Stomach (tissue), 9 donors: ENCODE data around the gene CHCHD6. TPM values are rescaled to one million over a fixed set of nuclear protein-coding genes. Genes with fewer than 3 reads are reported as not detected.

Experiments used
- DNase-seq, 2 donors: peaks; one replicate each; pipeline versions ENCODE4 v3.0.0 to v3.0.0-alpha.2; 2013 to 2019
- H3K27ac ChIP-seq, 5 donors: fragments of 200-600 bp in 4 of 5; sonication (generic) in 4 of 5; one replicate each; pipeline ENCODE4 v1.5.1; 2013 to 2019; ENCODE audit warnings: mild to moderate bottlenecking in 1 of 5, moderate library complexity in 1 of 5
- H3K27me3 ChIP-seq, 3 donors: fragments of 200-600 bp; sonication (generic); one replicate each; pipeline ENCODE4 v1.5.1; 2017 to 2019; ENCODE audit warnings: mixed run types in 1 of 3
- H3K36me3 ChIP-seq, 4 donors: fragments of 200-600 bp; sonication (generic); 1 replicate in 3 of 4; 2 replicates in 1 of 4; pipeline ENCODE4 v1.5.1; 2016 to 2019
- H3K4me1 ChIP-seq, 4 donors: fragments of 200-600 bp; sonication (generic); one replicate each; pipeline ENCODE4 v1.5.1; 2016 to 2019
- H3K4me3 ChIP-seq, 4 donors: fragments of 200-600 bp; sonication (generic) in 3 of 4; one replicate each; pipeline ENCODE4 v1.5.1; 2016 to 2019; ENCODE audit warnings: mild to moderate bottlenecking in 1 of 4
- H3K9me3 ChIP-seq, 4 donors: fragments of 200-600 bp; sonication (generic); one replicate each; pipeline ENCODE4 v1.5.1; 2016 to 2019
- EP300 ChIP-seq: sonication (generic); formaldehyde crosslinking; IDR thresholded peaks from one replicate; pipeline ENCODE4 v1.6.1; 2017; ENCODE audit warnings: antibody characterized with exemption
- POLR2A ChIP-seq, 4 donors: fragments of 450-650 bp; IDR thresholded peaks; one replicate each; pipeline ENCODE4 v1.6.1; 2016; ENCODE audit warnings: antibody characterized with exemption in 4 of 4, control low read depth in 2 of 4, mild to moderate bottlenecking in 1 of 4, moderate library complexity in 1 of 4
- POLR2AphosphoS5 ChIP-seq, 3 donors: sonication (generic); formaldehyde crosslinking; IDR thresholded peaks; one replicate each; pipeline ENCODE4 v1.6.1; 2016; ENCODE audit warnings: antibody characterized with exemption in 3 of 3
- WGBS, 5 donors: extraction: QIAGEN DNeasy Blood & Tissue Kit in 3 of 5; methylation state at CpG; one replicate each; pipeline versions ENCODE4 v1.1.5 to v1.1.7; 2013 to 2018; 5-methylcytosine and 5-hydroxymethylcytosine counted together
- intact Hi-C: fragments of 100-400 bp; cut with DNase I; formaldehyde crosslinking; loops from one replicate; pipeline ENCODE4 v1.15.1; 2023; ENCODE audit warnings: low total_unique reads
- polyA plus RNA-seq, 3 donors: library from polyadenylated mRNA; stranded (reverse); fragments of 200-250 nt; gene quantifications; one replicate each; pipeline ENCODE4 v1.2.3, GENCODE V29; 2013
- total RNA-seq, 5 donors: library from RNA; depleted of rRNA; stranded (reverse); fragments of >200 nt; gene quantifications; one replicate each; pipeline versions ENCODE4 v1.1.0 to v1.2.3, GENCODE V29; 2014 to 2016
- TF ChIP-seq, protein P1 (sequence below), 7 experiments: fragments of 450-650 bp in 4 of 7; fragments of 200-600 bp in 3 of 7; sonication (generic) in 3 of 7; IDR thresholded peaks; one replicate each; pipeline ENCODE4 v1.5.1; 2016 to 2019; ENCODE audit warnings: antibody characterized with exemption in 7 of 7, control low read depth in 2 of 7, mild to moderate bottlenecking in 1 of 7
- donor health status: healthy with polysubstance abuse.
- donor health status: Bipolar disorder and iron deficiency.
- donor health status: healthy.

CHCHD6 gene
- total and polyA plus RNA-seq, 8 donors: 4.0 to 40.8 (median 11.9) TPM; not detected in 1

DNA sequence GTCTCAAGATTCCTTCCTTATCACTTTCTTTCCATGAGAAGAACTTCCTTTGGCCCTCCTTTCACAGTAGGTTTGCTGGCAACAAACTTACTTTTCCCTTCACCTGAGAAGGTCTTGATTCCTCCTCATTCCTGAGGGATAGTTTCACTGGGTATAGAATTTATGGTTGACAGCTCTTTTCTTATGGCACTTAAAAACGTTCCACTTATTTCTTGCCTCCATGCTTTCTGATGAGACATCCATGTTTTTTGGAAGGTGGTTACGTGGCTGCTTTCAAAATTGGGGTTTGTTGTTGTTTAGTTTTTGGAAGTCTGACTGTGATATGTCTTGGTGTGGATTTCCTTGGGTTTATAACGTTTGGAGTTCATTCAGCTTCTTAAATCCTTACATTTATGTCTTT, 270.7 kb downstream of the CHCHD6 start:
- 54 to 79% (median 74%) methylated on average over 3 of the region's 3 CpGs for whole genome bisulfite sequencing, 5 donors
- Histone ChIP-seq H3K9me3 (peaks cover 9 to 18% (median 13%) of the 10 kb centered on the region in 4 donors), H3K4me1 (no peaks in the 10 kb centered on the region), H3K27ac (no peak overlapping the region), H3K36me3 (no peaks in the 10 kb centered on the region), H3K4me3 (no peak overlapping the region), H3K27me3 (peaks cover 0 to 36% (median 0%) of the 10 kb centered on the region in 3 donors)
- DNase-seq: no peak
- intact Hi-C loops: no loop called here
- no peak for TF ChIP-seq POLR2A (IDR thresholded peaks at IDR 0.05)
- no peak for TF ChIP-seq EP300
- no peak for TF ChIP-seq POLR2AphosphoS5 (IDR thresholded peaks at IDR 0.05)
- TF ChIP-seq, protein P1, sequence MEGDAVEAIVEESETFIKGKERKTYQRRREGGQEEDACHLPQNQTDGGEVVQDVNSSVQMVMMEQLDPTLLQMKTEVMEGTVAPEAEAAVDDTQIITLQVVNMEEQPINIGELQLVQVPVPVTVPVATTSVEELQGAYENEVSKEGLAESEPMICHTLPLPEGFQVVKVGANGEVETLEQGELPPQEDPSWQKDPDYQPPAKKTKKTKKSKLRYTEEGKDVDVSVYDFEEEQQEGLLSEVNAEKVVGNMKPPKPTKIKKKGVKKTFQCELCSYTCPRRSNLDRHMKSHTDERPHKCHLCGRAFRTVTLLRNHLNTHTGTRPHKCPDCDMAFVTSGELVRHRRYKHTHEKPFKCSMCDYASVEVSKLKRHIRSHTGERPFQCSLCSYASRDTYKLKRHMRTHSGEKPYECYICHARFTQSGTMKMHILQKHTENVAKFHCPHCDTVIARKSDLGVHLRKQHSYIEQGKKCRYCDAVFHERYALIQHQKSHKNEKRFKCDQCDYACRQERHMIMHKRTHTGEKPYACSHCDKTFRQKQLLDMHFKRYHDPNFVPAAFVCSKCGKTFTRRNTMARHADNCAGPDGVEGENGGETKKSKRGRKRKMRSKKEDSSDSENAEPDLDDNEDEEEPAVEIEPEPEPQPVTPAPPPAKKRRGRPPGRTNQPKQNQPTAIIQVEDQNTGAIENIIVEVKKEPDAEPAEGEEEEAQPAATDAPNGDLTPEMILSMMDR (IDR thresholded peaks at IDR 0.05): no peak

DNA sequence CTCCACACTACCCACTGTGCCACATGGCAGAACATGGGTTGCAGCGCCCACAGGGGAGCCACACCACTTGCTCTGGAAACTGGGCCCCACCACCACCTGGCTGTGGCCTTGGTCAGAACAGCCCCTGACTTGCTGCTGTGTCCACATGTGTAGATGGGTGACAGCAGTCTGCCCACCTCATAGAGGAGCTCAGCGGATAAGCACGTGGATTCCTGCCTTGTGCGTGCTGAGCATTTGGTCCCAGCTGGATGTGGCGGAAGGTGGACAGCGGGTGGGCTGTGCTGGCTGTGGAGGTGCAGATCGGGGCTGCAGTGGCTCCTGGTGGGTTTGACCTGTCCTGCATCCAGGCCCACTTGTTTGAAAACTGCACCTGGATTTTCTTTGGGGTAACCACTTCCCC, 272.9 kb downstream of the CHCHD6 start:
- no peaks in the 10 kb centered on the region for H3K36me3 ChIP-seq
- no peak for DNase-seq
- peaks cover 9 to 18% (median 13%) of the 10 kb centered on the region in 4 donors for H3K9me3 ChIP-seq
- peaks cover 0 to 36% (median 0%) of the 10 kb centered on the region in 3 donors for H3K27me3 ChIP-seq
- TF ChIP-seq EP300: no peak
- TF ChIP-seq POLR2A (IDR thresholded peaks at IDR 0.05): no peak
- TF ChIP-seq, protein P1 (IDR thresholded peaks at IDR 0.05): no peak
- no peak for TF ChIP-seq POLR2AphosphoS5 (IDR thresholded peaks at IDR 0.05)
- H3K4me1 ChIP-seq: peaks cover 0 to 3% (median 3%) of the 10 kb centered on the region in 4 donors
- intact Hi-C loops: no loop called here
- H3K27ac ChIP-seq: no peak overlapping the region
- 83 to 95% (median 92%) methylated on average over 3 to 7 of the region's 7 CpGs for WGBS, 5 donors
- H3K4me3 ChIP-seq: no peak overlapping the region

DNA sequence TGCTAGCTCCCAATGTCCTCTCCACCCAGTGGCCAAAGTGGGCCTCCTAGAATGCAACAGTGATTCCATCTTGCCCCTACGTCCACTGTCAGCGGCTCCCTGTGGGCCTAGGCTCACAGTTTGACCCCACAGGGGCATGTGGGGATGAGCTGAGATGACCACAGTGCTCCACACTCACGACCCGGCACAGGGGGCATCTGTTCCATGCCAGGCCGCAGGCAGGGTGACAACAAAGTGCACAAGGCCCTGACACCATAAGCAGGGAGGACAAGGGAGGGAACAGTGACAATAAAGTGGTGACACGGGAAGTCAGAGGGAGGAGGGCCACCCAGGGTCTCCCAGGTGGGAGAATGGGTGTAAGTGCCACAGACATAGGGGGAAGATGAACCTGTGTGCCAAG, 273.8 kb downstream of the CHCHD6 start:
- TF ChIP-seq, protein P1 (IDR thresholded peaks at IDR 0.05): no peak
- TF ChIP-seq POLR2AphosphoS5 (IDR thresholded peaks at IDR 0.05) (no peak), POLR2A (IDR thresholded peaks at IDR 0.05) (no peak)
- no peaks in the 10 kb centered on the region for H3K36me3 ChIP-seq
- H3K4me1 ChIP-seq: peaks cover 7 to 11% (median 11%) of the 10 kb centered on the region in 4 donors
- no peak overlapping the region for H3K27ac ChIP-seq
- no peak for DNase-seq
- peaks cover 9 to 18% (median 13%) of the 10 kb centered on the region in 4 donors for H3K9me3 ChIP-seq
- intact Hi-C loops: no loop called here
- peaks cover 0 to 27% (median 0%) of the 10 kb centered on the region in 3 donors for H3K27me3 ChIP-seq
- WGBS, 5 donors: 78 to 98% (median 84%) methylated on average over 4 to 6 of the region's 6 CpGs
- no peak overlapping the region for H3K4me3 ChIP-seq

DNA sequence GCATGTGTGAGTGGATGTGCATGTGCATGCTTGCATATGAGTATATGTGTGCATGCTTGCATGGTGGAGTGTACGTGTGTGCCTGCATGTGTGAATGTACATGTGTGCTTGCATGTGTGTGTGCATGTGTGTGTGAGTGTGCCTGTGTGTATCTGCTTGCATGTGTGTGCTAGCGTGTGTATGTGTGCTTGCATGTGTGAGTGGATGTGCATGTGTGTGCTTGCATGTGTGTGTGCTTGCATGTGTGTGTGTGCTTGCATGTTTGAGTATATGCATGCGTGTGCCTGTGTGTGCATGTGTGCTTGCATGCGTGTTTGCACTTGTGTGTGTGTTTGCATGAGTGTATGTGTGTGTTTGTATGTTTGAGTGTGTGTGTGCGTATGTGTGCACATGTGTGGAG, 274.3 kb downstream of the CHCHD6 start:
- Histone ChIP-seq H3K27ac (no peak overlapping the region), H3K9me3 (peaks cover 9 to 18% (median 13%) of the 10 kb centered on the region in 4 donors), H3K36me3 (no peaks in the 10 kb centered on the region), H3K4me1 (peaks cover 7 to 11% (median 11%) of the 10 kb centered on the region in 4 donors), H3K4me3 (no peak overlapping the region), H3K27me3 (peaks cover 0 to 24% (median 0%) of the 10 kb centered on the region in 3 donors)
- 88 to 95% (median 93%) methylated on average over 5 of the region's 5 CpGs for WGBS, 5 donors
- intact Hi-C loops: no loop called here
- no peak for DNase-seq
- TF ChIP-seq EP300 (no peak), POLR2A (IDR thresholded peaks at IDR 0.05) (no peak), POLR2AphosphoS5 (IDR thresholded peaks at IDR 0.05) (no peak)
- TF ChIP-seq, protein P1 (IDR thresholded peaks at IDR 0.05): no peak
